Measurements from ENCODE around the gene P2RY4.
"Not testable (repeated sequence)": the region's sequence is repeated elsewhere in the genome, so short reads cannot be mapped to it uniquely, and the experiment has no call there.

Gene P2RY4

DNA sequence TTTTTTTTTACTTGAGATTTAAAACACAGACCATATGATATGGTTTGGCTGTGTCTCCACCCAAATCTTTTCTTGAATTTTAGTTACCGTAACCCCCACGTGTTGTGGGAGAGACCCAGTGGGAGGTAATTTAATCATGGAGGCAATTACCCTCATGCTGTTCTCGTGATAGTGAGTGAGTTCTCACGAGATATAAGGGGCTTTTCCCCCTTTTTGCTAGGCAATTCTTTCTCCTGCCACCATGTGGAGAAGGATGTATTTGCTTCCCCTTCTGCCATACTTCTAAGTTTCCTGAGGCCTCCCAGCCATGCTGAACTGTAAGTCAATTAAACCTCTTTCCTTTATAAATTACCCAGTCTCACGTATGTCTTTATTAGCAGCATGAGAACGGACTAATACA is 50.4 kb downstream of the P2RY4 start:
- not testable (repeated sequence) for H3K9ac ChIP-seq (ENCODE audit: low read length in 5 of 5); H3K36me3 ChIP-seq (ENCODE audit: control insufficient read depth in 5 of 5, insufficient read depth in 5 of 5, low read length in 5 of 5)

GRCh38 chrX:70208479-70208878 is 51.5 kb downstream of the P2RY4 start:
- no peak overlapping the region for H3K9ac ChIP-seq (ENCODE audit: low read length in 5 of 5)
- no peaks in the 10 kb centered on the region for H3K36me3 ChIP-seq (ENCODE audit: control insufficient read depth in 5 of 5, insufficient read depth in 5 of 5, low read length in 5 of 5)
- H3K4me3 ChIP-seq (ENCODE audit: low read depth in 1 of 5, low read length in 5 of 5): no peak overlapping the region
- H3K27ac ChIP-seq (ENCODE audit: low read depth, low read length): no peak overlapping the region
- peaks cover 0 to 13% (median 6%) of the 10 kb centered on the region in 5 donors for H3K27me3 ChIP-seq (ENCODE audit: control insufficient read depth in 5 of 5, insufficient read depth in 4 of 5, low read length in 5 of 5)
- H3K9me3 ChIP-seq (ENCODE audit: control insufficient read depth in 5 of 5, low read length in 5 of 5): peaks cover 0 to 3% (median 0%) of the 10 kb centered on the region in 5 donors
- H3K4me1 ChIP-seq (ENCODE audit: control insufficient read depth in 5 of 5, insufficient read depth in 5 of 5, low read length in 5 of 5): no peaks in the 10 kb centered on the region

More for the DNA sequence above, 50.4 kb downstream of the P2RY4 start:
- H3K27ac ChIP-seq (ENCODE audit: low read depth, low read length); H3K4me1 ChIP-seq (ENCODE audit: control insufficient read depth in 5 of 5, insufficient read depth in 5 of 5, low read length in 5 of 5); H3K4me3 ChIP-seq (ENCODE audit: low read depth in 1 of 5, low read length in 5 of 5); H3K27me3 ChIP-seq (ENCODE audit: control insufficient read depth in 5 of 5, insufficient read depth in 4 of 5, low read length in 5 of 5); H3K9me3 ChIP-seq (ENCODE audit: control insufficient read depth in 5 of 5, low read length in 5 of 5): not testable (repeated sequence)

Data from subcutaneous abdominal adipose tissue (tissue), 5 donors.